ENCODE measurements around the gene TRAF3.

Gene TRAF3

GRCh38 chr14:102944448-102945330 lies 167.4 kb downstream of the TRAF3 start:
- DNase-seq, result no peak

DNA sequence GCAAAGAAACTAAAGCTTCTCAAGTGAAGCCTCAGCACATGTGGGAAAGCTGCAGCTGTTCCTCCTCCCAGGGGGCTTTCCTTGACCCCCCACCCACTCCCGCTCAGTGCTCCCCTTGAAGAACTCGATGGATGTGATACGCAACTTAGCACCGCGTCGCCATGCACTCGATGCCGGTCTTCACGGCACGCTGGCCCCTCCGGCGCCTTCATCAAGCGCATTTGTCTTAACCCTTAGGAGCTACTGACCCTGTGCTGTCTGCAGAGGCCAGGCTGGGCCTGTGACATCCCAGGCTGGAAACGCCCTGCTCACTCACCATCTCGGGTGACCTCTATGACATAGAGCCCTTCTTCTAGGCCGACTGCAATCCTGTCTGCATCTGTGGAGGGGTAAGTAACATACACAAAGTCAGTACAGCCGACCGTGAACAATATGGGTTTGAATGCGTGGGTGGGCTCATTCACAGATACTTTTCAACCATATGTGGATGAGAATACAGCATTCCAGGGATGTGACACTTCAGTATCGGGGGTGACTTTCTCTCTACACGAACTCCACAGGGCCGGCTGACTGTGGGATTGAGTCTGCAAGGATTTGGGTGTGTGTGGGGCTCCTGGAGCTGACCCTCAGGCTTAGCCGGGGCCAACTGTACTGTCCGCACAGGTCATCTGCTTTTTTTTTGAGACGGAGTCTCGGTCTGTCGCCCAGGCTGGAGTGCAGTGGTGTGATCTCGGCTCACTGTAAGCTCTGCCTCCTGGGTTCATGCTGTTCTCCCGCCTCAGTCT lies 168.3 kb downstream of the TRAF3 start:
- no peak for DNase-seq

DNA sequence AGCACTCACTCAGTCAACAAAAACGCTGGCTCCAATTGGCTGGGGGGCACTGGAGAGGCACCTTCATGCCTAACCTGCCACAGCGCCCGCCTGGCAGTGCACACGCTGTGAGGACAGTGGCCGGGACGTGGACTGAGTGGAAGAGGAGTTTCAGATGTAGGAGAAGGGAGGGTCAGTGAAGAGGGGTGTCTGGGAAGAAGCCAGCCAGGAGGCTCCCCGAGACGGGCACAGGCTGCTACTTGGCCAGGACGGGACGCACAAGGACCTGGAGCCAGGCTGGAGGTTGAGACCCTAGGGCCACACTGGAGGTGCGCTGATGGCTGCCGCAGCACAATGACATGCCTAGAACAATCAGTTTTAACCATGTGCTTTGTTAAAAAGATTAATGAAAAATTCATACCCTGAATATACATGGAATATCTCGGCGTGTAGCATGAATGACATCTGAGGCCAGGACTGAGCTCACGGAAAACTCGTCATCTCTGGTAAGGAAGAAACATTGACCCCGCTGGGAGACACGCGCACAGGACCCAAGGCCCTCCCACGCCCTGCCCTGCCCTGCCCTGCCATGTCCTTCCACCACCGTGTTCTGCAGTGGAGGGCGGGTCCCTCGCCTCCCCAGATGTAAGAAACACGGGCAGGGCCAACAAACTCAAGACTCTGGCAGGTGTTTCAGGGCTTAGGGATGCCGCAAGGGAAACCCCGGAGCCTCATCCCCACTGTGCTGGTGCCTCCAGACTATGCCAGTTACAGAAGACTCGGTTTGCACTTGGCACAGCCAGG lies 170.3 kb downstream of the TRAF3 start:
- DNase-seq, result no peak

- peak; percentile 15 for DNase-seq
Measured at GRCh38 chr14:102948698-102949061, 171.4 kb downstream of the TRAF3 start.

DNA sequence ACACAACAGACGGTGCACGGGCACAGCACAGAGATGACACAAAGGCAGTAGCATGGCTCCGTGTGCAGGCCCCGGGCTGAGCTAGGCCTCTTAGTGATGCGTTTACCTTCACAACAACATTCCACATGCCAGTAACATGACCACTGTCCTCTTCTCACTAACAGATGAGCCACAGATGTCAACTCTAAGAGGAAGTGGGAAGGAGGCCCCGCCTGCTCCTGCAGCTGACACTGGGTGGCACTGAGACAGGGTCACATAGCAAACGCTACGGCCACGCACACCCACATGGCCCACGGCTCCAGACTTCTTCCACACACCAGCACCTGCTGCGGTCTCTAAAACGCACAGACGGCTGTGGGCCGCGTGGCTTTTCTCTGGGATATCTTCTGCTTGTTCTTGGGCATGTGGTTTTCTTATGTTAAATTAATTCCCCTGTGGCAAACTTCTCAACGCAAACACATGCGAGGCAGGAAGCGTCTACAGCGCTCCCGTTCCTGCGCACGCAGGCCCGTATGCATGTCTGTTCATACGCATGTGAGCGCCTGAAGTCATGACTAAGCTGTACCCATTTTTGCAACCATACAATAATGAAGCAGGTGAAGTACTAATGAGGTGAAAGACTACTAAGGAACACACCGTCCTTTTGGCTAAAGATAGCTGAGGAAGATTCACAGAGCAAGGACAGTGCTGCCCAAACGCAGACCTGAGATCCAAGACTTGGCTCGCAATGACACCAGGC lies 172.0 kb downstream of the TRAF3 start:
- no peak for DNase-seq

DNA sequence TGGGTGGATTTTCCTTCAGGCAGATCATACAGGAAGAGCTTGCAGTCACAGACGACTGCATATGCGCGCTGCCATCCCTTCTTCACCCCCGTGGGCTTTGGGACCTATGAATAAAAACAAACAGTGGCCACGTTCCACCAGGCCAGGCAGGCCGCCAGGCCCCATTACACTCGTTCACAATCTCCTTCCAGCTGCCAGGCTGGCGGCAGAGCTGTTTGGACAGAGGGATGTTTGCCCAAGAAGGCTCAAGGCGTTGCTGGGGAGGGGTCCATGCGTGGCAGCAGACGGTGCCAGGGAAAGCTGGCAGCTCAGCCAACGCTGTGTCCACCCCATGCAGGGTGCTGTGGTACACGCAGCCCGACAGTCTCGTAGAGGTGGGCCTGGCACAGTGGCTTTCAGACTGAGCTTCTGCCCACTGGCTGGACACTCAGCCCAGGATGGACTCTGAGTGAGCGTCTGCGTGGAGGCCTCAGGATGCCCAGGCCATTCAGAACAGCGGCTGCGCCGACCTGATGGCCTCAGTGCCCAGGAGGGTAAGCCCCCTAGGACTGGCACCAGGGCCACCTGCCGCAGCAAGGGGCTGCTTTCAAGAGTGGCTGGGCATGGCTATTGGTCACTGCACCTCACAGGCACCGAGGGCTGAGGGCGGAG lies 172.7 kb downstream of the TRAF3 start:
- peak; percentile 25 for DNase-seq

- DNase-seq, result no peak
Measured at GRCh38 chr14:102951034-102951433, 173.8 kb downstream of the TRAF3 start.

GRCh38 chr14:102951799-102952198 lies 174.6 kb downstream of the TRAF3 start:
- no peak for DNase-seq

GRCh38 chr14:102952276-102952675 lies 175.0 kb downstream of the TRAF3 start:
- DNase-seq, result no peak

GRCh38 chr14:102953100-102953499 lies 175.9 kb downstream of the TRAF3 start:
- no peak for DNase-seq

GRCh38 chr14:102954081-102954789 lies 177.0 kb downstream of the TRAF3 start:
- no peak for DNase-seq

DNA sequence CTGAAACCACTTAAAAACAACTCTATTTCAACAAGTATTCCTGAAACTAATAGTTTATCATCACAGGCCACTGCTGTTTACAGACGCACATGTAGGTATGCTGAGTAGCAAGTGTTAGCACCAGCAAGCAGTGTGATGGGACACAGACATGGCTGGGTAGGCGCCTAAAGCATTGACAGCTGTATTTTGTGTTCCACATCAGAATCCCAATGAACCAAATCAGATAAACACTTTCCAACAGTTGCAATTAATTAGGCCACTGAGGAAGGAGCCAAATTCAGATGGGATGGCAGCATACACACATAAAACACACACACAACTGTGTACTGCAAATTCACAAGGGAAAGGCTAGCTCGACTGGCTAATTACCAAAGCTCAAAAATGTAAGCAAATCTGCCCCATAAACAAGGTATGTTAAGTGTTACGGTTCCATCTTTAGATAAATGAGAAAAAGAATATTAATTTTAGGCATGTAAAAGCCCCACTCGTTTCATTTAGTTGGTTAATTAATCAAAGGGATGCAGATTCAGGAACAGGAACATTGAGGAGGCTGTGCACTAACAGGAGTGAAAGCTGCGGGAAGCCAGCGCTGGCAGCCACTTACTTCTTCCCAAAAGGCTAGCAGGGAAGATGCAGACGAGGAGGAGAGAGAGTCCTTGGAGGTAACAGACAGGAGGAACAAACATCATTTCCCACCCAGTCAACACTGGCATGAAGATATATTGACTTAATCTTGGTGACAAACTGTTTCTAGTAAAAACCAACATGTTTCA lies 178.6 kb downstream of the TRAF3 start:
- DNase-seq, result no peak

DNA sequence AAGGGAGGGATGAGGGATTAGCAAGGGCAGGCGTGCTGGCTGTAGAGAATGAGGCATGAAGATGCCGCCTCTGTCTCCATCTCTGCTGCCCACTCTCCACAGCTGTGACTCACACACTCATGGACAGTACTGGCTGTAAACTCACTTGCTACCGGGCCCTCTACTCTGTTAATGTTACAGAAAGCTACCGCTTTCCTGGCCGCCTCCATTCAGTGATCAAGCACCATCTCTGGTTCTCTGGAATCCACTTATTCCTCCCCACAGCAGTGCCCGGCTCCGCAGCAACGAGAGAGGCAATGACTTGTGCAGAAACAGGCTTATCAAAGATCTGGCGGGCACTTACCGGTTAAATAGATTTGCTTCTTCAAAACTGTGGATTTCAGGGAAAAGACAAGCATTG lies 180.0 kb downstream of the TRAF3 start:
- DNase-seq, result no peak

DNA sequence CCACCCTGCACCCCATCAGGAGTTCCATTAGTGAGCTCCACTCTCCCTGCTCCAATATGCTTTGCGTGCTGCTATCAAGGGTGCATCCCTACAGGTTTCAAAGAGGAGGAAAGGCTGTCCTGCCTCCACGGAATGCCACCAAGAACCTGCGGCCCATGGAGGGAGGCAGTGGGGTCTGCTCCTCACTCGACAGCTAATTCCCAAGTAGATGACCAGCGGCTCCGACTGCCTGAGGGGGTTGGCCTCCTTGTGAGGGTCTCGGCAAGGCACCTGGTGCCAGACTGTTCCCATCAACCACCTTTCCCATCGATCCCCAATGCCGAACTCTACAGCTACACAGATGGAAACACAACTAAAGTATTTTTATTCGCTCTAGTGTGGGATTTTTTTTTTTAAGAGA lies 181.2 kb downstream of the TRAF3 start:
- DNase-seq, result no peak
